Large intestine (tissue), 3 donors: Measurements from ENCODE around the gene LAS1L. TPM values are rescaled to one million over a fixed set of nuclear protein-coding genes. Genes with fewer than 3 reads are reported as not detected.

ENCODE experiments used
- DNase-seq, 2 donors: peaks; one replicate each; pipeline versions ENCODE4 v3.0.0 to v3.0.0-alpha.2; 2013
- H3K27ac ChIP-seq: one replicate; pipeline ENCODE4 v1.5.1; 2013; ENCODE audit warnings: low read length
- H3K27me3 ChIP-seq: 2 replicates; pipeline ENCODE4 v1.6.1; 2013; ENCODE audit warnings: low read length; ENCODE audit not compliant: control insufficient read depth, insufficient read depth
- H3K36me3 ChIP-seq: 2 replicates; pipeline ENCODE4 v1.6.1; 2013; ENCODE audit warnings: low read length; ENCODE audit not compliant: control insufficient read depth, insufficient read depth
- H3K4me1 ChIP-seq: one replicate; pipeline ENCODE4 v1.6.1; 2013; ENCODE audit warnings: low read length; ENCODE audit not compliant: control insufficient read depth, insufficient read depth
- H3K4me3 ChIP-seq: one replicate; pipeline ENCODE4 v1.5.1; 2013; ENCODE audit warnings: low read length
- H3K9me3 ChIP-seq: one replicate; pipeline ENCODE4 v1.6.1; 2013; ENCODE audit warnings: mild to moderate bottlenecking, low read depth, low read length, moderate library complexity; ENCODE audit not compliant: control insufficient read depth
- WGBS: methylation state at CpG from one replicate; pipeline ENCODE4 v1.1.5; 2013; ENCODE audit warnings: low lambda C conversion rate; ENCODE audit not compliant: insufficient coverage; 5-methylcytosine and 5-hydroxymethylcytosine counted together
- polyA plus RNA-seq: library from polyadenylated mRNA; unstranded; fragments of 120-200 nt; gene quantifications from one replicate; pipeline ENCODE4 v1.2.1, GENCODE V29; 2013

LAS1L gene
- polyA plus RNA-seq, 1 donor = 27.7 TPM

- no peaks in the 10 kb centered on the region for H3K4me1 ChIP-seq
- no CpG with 5 or more reads among the region's 62 CpGs for WGBS
- no peak for DNase-seq
- no peak overlapping the region for H3K4me3 ChIP-seq
- no peaks in the 10 kb centered on the region for H3K27me3 ChIP-seq
- no peaks in the 10 kb centered on the region for H3K36me3 ChIP-seq
- peaks cover 3% of the 10 kb centered on the region for H3K9me3 ChIP-seq
- no peak overlapping the region for H3K27ac ChIP-seq
These were observed 17.1 kb upstream of the LAS1L start for GRCh38 chrX:65551489-65552339.

DNA sequence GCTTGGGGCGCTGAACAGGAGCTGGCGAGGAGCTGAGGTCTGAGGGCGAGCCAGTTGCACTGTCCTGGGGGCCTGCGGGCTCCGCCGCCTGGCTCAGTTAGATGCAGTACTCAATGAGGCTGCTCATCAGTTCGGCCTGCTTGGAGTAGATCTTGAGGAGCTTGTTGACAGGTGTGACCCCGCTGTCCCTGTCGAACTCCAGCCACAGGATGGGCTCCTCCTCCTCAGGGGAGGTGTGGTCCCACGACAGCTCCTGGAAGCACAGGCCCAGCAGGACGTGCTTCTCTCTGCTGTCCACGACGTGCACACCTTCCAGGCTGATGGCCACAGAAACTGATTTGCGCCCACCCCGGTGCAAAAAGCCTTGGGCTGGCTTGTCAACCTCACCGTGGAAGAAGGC lies 16.5 kb upstream of the LAS1L start:
- H3K9me3 ChIP-seq = peaks cover 3% of the 10 kb centered on the region
- no peaks in the 10 kb centered on the region for H3K36me3 ChIP-seq
- H3K27me3 ChIP-seq = no peaks in the 10 kb centered on the region
- no peak overlapping the region for H3K27ac ChIP-seq
- no peaks in the 10 kb centered on the region for H3K4me1 ChIP-seq
- DNase-seq = no peak
- no peak overlapping the region for H3K4me3 ChIP-seq
- no CpG with 5 or more reads among the region's 16 CpGs for WGBS

DNA sequence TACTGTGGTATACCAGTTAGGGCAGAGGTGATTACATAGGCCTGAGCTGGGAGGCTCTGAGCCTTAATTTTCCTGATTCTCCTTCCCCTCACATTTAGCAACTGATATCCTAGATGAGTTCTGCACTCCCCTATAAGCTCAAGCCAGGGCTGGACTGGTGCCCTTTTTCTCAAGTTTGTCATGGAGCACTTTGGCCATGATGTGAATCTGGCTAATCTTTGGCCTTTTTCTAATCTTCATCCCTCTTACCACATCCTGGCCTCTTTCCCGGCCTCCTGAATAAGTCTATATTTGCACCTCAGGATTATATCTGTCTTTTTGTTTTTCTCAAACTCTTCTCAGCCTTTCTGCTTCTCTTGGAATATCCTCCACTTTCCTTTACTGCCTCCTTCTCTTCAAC lies 10.9 kb upstream of the LAS1L start:
- no peaks in the 10 kb centered on the region for H3K27me3 ChIP-seq
- no peaks in the 10 kb centered on the region for H3K36me3 ChIP-seq
- H3K9me3 ChIP-seq = no peaks in the 10 kb centered on the region
- no peak overlapping the region for H3K4me3 ChIP-seq
- DNase-seq = no peak
- 80% methylated on average over 1 of the region's 1 CpG for WGBS
- no peak overlapping the region for H3K27ac ChIP-seq
- no peaks in the 10 kb centered on the region for H3K4me1 ChIP-seq

- Histone ChIP-seq H3K9me3 (no peaks in the 10 kb centered on the region), H3K27ac (no peak overlapping the region), H3K4me3 (no peak overlapping the region), H3K4me1 (peaks cover 5% of the 10 kb centered on the region), H3K36me3 (peaks cover 1% of the 10 kb centered on the region), H3K27me3 (no peaks in the 10 kb centered on the region)
- no peak for DNase-seq
- no CpG with 5 or more reads among the region's 3 CpGs for WGBS
These were observed 2.6 kb upstream of the LAS1L start for GRCh38 chrX:65537229-65537628.

DNA sequence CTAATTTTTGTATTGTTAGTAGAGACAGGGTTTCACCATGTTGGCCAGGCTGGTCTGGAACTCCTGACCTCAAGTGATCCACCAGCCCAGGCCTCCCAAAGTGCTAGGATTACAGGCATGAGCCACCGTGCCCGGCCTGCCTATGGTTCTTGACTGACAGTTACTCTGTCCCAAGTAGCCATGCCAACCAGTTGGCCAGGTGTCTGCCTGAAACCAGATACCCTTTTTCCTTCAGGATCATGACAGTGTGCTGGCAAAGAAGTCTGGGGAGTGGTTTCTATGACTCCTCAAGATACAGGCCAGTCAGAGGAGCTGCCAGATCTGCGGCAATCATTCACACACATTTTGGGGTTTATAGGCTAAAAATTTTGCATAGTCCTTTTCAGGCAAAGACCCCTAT lies 1.7 kb upstream of the LAS1L start:
- no CpG with 5 or more reads among the region's 3 CpGs for WGBS
- H3K36me3 ChIP-seq = peaks cover 5% of the 10 kb centered on the region
- peaks cover 5% of the 10 kb centered on the region for H3K4me1 ChIP-seq
- H3K27ac ChIP-seq = no peak overlapping the region
- H3K4me3 ChIP-seq = no peak overlapping the region
- no peak for DNase-seq
- no peaks in the 10 kb centered on the region for H3K9me3 ChIP-seq
- no peaks in the 10 kb centered on the region for H3K27me3 ChIP-seq

DNA sequence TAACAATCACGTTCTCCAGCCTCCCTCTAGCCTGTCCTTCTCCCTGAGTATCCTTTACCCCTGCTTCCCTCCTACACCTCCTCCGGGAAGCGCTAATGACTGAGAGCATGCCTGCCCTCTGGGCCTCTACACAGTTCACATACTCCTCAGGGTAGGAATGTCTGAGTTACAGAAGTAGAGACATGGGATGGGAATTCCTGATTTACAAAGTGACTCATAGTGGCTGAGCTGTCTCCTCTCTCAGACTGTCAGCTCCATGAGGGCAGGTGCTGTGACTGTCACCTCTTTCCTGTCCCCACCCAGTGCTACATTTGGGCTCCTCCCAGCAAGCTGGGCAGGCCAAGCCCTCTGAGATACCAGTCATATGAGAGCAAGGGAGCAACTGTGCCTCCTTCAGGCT lies 2.6 kb downstream of the LAS1L start:
- peaks cover 29% of the 10 kb centered on the region for H3K36me3 ChIP-seq
- no peaks in the 10 kb centered on the region for H3K27me3 ChIP-seq
- no peak for DNase-seq
- peaks cover 5% of the 10 kb centered on the region for H3K4me1 ChIP-seq
- H3K27ac ChIP-seq = no peak overlapping the region
- WGBS = no CpG with 5 or more reads among the region's 3 CpGs
- no peak overlapping the region for H3K4me3 ChIP-seq
- no peaks in the 10 kb centered on the region for H3K9me3 ChIP-seq

GRCh38 chrX:65528705-65529340 lies 5.8 kb downstream of the LAS1L start:
- Histone ChIP-seq H3K4me3 (no peak overlapping the region), H3K36me3 (peaks cover 46% of the 10 kb centered on the region), H3K27ac (no peak overlapping the region), H3K4me1 (peaks cover 5% of the 10 kb centered on the region), H3K9me3 (no peaks in the 10 kb centered on the region), H3K27me3 (no peaks in the 10 kb centered on the region)
- peak in 1 of 2 donors; percentile 5 for DNase-seq
- no CpG with 5 or more reads among the region's 9 CpGs for WGBS

DNA sequence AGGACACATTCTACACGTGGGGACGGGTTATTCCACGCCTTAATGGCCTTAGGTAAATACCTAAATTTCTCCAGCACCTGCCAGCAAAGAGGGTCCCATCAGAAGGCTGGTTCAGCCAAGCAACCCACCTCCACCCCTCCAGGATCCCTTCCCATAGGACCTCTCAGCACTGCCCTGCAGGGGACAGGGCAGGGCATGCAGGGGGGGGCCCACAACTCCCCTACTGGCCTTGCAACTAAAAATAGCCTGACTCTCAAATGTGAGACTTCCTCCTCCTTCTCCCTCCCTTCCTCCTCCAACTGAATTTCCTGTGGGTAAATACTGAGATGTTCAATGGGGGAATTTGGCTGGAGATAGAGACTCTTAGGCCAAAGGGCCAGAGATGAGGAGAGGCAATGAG lies 6.3 kb downstream of the LAS1L start:
- no peak for DNase-seq
- no peak overlapping the region for H3K4me3 ChIP-seq
- no CpG with 5 or more reads among the region's 3 CpGs for WGBS
- no peaks in the 10 kb centered on the region for H3K9me3 ChIP-seq
- no peaks in the 10 kb centered on the region for H3K4me1 ChIP-seq
- H3K36me3 ChIP-seq = peaks cover 51% of the 10 kb centered on the region
- H3K27ac ChIP-seq = no peak overlapping the region
- no peaks in the 10 kb centered on the region for H3K27me3 ChIP-seq

DNA sequence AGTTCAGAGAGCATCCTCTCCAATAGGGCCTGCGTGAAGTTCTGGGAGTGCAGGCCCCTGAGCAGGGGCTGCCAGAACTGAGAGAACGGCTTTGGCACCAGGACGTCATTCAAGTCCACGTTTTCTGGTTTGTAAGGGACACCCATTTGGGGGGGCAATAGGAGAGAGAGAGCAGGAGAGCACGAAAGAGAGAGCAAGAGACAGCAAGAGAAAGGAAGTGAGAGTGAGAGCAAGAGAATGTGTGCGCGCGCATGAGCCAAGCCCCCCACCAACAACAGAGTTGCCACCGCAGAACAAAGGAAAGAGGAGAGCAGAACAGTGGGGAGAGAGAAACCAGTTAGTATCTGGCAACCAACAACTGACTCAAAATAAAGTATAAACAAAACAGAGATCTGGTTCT lies 10.4 kb downstream of the LAS1L start:
- peaks cover 51% of the 10 kb centered on the region for H3K36me3 ChIP-seq
- no peaks in the 10 kb centered on the region for H3K27me3 ChIP-seq
- no peak for DNase-seq
- no peak overlapping the region for H3K4me3 ChIP-seq
- H3K27ac ChIP-seq = no peak overlapping the region
- no peaks in the 10 kb centered on the region for H3K4me1 ChIP-seq
- WGBS = no CpG with 5 or more reads among the region's 9 CpGs
- no peaks in the 10 kb centered on the region for H3K9me3 ChIP-seq

DNA sequence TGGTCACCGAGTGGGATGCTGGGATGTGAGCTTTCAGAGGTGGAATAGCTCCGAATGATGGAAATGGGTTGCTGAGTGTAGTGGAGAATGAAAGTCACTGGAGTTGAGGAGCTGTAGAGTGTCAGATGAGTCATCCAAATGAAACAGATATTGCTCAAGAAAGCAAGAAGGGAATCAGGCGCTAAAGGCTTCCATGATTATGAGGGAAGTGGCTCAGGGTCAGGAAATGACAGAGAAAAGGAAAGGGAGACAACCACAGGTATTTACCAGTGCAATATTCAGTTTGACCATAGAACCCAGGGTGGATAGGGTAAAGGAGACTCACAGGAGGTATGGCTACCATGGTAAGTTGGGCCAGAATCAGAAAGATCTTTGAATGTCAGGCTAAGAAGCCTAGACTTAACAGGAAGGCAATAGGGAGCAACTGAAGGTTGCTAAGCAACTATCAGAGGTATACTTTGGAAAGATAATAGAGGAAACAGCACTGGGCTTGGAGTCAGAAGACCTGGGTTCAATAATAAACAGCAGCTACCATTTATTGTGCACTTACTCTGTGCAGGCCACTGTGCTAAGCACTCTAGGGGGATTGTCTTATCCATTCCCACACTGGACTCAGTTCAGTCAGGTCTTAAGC lies 11.7 kb downstream of the LAS1L start:
- no CpG with 5 or more reads among the region's 3 CpGs for WGBS
- Histone ChIP-seq H3K36me3 (peaks cover 48% of the 10 kb centered on the region), H3K9me3 (no peaks in the 10 kb centered on the region), H3K4me1 (no peaks in the 10 kb centered on the region), H3K27ac (no peak overlapping the region), H3K4me3 (no peak overlapping the region), H3K27me3 (no peaks in the 10 kb centered on the region)
- no peak for DNase-seq
